ENCODE measurements around the gene CD200R1L.

- TF ChIP-seq, protein P1, sequence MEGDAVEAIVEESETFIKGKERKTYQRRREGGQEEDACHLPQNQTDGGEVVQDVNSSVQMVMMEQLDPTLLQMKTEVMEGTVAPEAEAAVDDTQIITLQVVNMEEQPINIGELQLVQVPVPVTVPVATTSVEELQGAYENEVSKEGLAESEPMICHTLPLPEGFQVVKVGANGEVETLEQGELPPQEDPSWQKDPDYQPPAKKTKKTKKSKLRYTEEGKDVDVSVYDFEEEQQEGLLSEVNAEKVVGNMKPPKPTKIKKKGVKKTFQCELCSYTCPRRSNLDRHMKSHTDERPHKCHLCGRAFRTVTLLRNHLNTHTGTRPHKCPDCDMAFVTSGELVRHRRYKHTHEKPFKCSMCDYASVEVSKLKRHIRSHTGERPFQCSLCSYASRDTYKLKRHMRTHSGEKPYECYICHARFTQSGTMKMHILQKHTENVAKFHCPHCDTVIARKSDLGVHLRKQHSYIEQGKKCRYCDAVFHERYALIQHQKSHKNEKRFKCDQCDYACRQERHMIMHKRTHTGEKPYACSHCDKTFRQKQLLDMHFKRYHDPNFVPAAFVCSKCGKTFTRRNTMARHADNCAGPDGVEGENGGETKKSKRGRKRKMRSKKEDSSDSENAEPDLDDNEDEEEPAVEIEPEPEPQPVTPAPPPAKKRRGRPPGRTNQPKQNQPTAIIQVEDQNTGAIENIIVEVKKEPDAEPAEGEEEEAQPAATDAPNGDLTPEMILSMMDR (IDR thresholded peaks at IDR 0.05) = no peak
- no peak for TF ChIP-seq POLR2AphosphoS5 (IDR thresholded peaks at IDR 0.05)
- TF ChIP-seq POLR2A (IDR thresholded peaks at IDR 0.05) = no peak
- TF ChIP-seq EP300 (IDR thresholded peaks at IDR 0.05) = no peak
Measured at GRCh38 chr3:112808136-112808535, 38.5 kb downstream of the CD200R1L start.

All from sigmoid colon (tissue), 4 donors.